H1 (cell line): ENCODE results near the gene MLLT11. TPM values are rescaled to one million over a fixed set of nuclear protein-coding genes. Genes with fewer than 3 reads are reported as not detected.

Experiments
- CEBPB ChIP-seq: IDR thresholded peaks from 2 replicates; pipeline ENCODE4 v1.6.1; 2012; ENCODE audit warnings: low read depth, low read length
- CHD7 ChIP-seq: fragments of 300-600 bp; sonication (generic); IDR thresholded peaks from 2 replicates; pipeline ENCODE4 v1.7.1; 2012; ENCODE audit warnings: low read length, moderate library complexity, mild to moderate bottlenecking, inconsistent platforms; ENCODE audit not compliant: insufficient replicate concordance
- CTBP2 ChIP-seq: IDR thresholded peaks from 2 replicates; pipeline ENCODE4 v1.7.0; 2011; ENCODE audit warnings: borderline replicate concordance, mild to moderate bottlenecking, moderate library complexity, mixed read lengths, low read length; ENCODE audit not compliant: insufficient read depth, insufficient read length
- TAF1 ChIP-seq: IDR thresholded peaks from 2 replicates; pipeline ENCODE4 v1.6.1; 2011; ENCODE audit warnings: mild to moderate bottlenecking, low read depth, low read length
- polyA plus RNA-seq, 7 experiments: library from polyadenylated mRNA; depleted of rRNA in 3 of 7; stranded (reverse) in 5 of 7; unstranded in 2 of 7; fragments of >200 nt in 5 of 7; fragments of 200-250 nt in 2 of 7; gene quantifications; 1 replicate in 5 of 7; 2 replicates in 1 of 7; 4 replicates in 1 of 7; pipeline versions ENCODE4 v1.2.1 to v1.2.3, GENCODE V29; 2011 to 2013; ENCODE audit warnings: missing spikeins in 2 of 7, mixed read lengths in 2 of 7
- total RNA-seq: library from RNA; stranded (reverse); fragmentation: NEBNext Ultra II Directional; extraction: Animal tissue kit (Norgen Biotek cat#: 25700); gene quantifications from 2 replicates; pipeline ENCODE4 v1.2.1, GENCODE V29; 2021

MLLT11 gene
- total and polyA plus RNA-seq, 2 of the 8 experiments (the other 6 are each of a cell fraction or from before 2014, with no cell fraction given) = 13.7 to 18.1 TPM

GRCh38 chr1:151043163-151043562 lies 17.0 kb upstream of the MLLT11 start (continued):
- TF ChIP-seq CHD7 = no peak
- no peak for TF ChIP-seq CEBPB
- no peak for TF ChIP-seq TAF1
- no peak for TF ChIP-seq CTBP2
- TF ChIP-seq, all 59 proteins: peak for 0
